ENCODE results near the gene RTP2. TPM values are rescaled to one million over a fixed set of nuclear protein-coding genes. Genes with fewer than 3 reads are reported as not detected.

The RTP2 gene
- total and polyA plus RNA-seq, 2 experiments from 2014 or later = not detected

- H4K20me1 ChIP-seq (replicated peaks; ENCODE audit: insufficient read depth) = no peaks in the 10 kb centered on the region
- H3K36me3 ChIP-seq (ENCODE audit: insufficient read depth) = no peaks in the 10 kb centered on the region
- H2AFZ ChIP-seq = no peak overlapping the region
- peaks cover 18% of the 10 kb centered on the region for H3K27me3 Mint-ChIP-seq (ENCODE audit: insufficient read depth, low read depth, poor library complexity)
- peaks cover 20% of the 10 kb centered on the region; the same call in 2 of the 3 replicates for H3K36me3 Mint-ChIP-seq (ENCODE audit: low read depth)
- ATAC-seq = no peak
- H3K27ac ChIP-seq (ENCODE audit: low read depth) = no peak overlapping the region
- no peak for DNase-seq (ENCODE audit: low spot score)
- H3K9me3 Mint-ChIP-seq = no peaks in the 10 kb centered on the region
- H3K4me3 Mint-ChIP-seq = no peak overlapping the region
- H3K27me3 ChIP-seq (ENCODE audit: insufficient read depth) = peaks cover 26% of the 10 kb centered on the region
- H3K27ac Mint-ChIP-seq = no peak overlapping the region
- H3F3A ChIP-seq (replicated peaks; ENCODE audit: low read depth) = no peaks in the 10 kb centered on the region
- H3K9me2 ChIP-seq (ENCODE audit: insufficient read depth) = no peaks in the 10 kb centered on the region
- H3K4me1 Mint-ChIP-seq = peaks cover 19% of the 10 kb centered on the region
- H3K4me2 ChIP-seq = no peak overlapping the region
- H3K4me1 ChIP-seq (ENCODE audit: insufficient read depth) = peaks cover 16% of the 10 kb centered on the region
- TF ChIP-seq JUNB (IDR thresholded peaks at IDR 0.05; ENCODE audit: unreplicated experiment) (no peak), EZH2phosphoT487 (IDR thresholded peaks at IDR 0.05; ENCODE audit: unreplicated experiment) (no peak), ZNF462 (CRISPR knock-in tag; IDR thresholded peaks at IDR 0.05) (no peak), ETS1 (IDR thresholded peaks at IDR 0.05) (no peak), CTCF (conservative IDR thresholded peaks at IDR 0.05; ENCODE audit: low read depth in 2 of 2) (no peak), ZNF114 (CRISPR knock-in tag; IDR thresholded peaks at IDR 0.05) (no peak), STAT1 (IDR thresholded peaks at IDR 0.05; ENCODE audit: unreplicated experiment) (no peak), POLR2AphosphoS5 (IDR thresholded peaks at IDR 0.05; ENCODE audit: low read depth) (no peak), EZH2 (IDR thresholded peaks at IDR 0.05; ENCODE audit: low read depth, unreplicated experiment) (no peak), CREB1 (CRISPR knock-in tag; IDR thresholded peaks at IDR 0.05; ENCODE audit: low read depth) (no peak), NANOG (IDR thresholded peaks at IDR 0.05; ENCODE audit: borderline replicate concordance) (no peak), REST (IDR thresholded peaks at IDR 0.05; ENCODE audit: unreplicated experiment) (no peak), ZNF331 (CRISPR knock-in tag; IDR thresholded peaks at IDR 0.05; ENCODE audit: low read depth) (no peak)
- no peak overlapping the region for H3K4me3 ChIP-seq
- no peaks in the 10 kb centered on the region for H3K79me2 ChIP-seq (replicated peaks; ENCODE audit: insufficient read depth)
Observed at GRCh38 chr3:187733371-187733770, 31.0 kb upstream of the RTP2 start.

All from GM23338 (cell line).